HFFc6 (cell line): ENCODE results near the gene FTH1. TPM values are rescaled to one million over a fixed set of nuclear protein-coding genes. Genes with fewer than 3 reads are reported as not detected.

Source experiments
- DNase-seq: peaks from one replicate; pipeline ENCODE4 v3.0.0-alpha.2; 2018
- H3K27ac Mint-ChIP-seq: 2 replicates; pipeline ENCODE4 v1.8.0; 2020; ENCODE audit warnings: mild to moderate bottlenecking, mixed read lengths
- H3K27me3 Mint-ChIP-seq: 2 replicates; pipeline ENCODE4 v1.8.0; 2021; ENCODE audit warnings: mild to moderate bottlenecking, moderate library complexity, mixed read lengths; ENCODE audit not compliant: insufficient read depth
- H3K36me3 Mint-ChIP-seq: 2 replicates; pipeline ENCODE4 v1.8.0; 2021; ENCODE audit warnings: low read depth, mixed read lengths
- H3K4me1 Mint-ChIP-seq: 2 replicates; pipeline ENCODE4 v1.8.0; 2020; ENCODE audit warnings: low read depth, mixed read lengths
- H3K4me3 Mint-ChIP-seq: 2 replicates; pipeline ENCODE4 v1.8.0; 2020; ENCODE audit warnings: mild to moderate bottlenecking, moderate library complexity, mixed read lengths
- H3K9me3 Mint-ChIP-seq: 2 replicates; pipeline ENCODE4 v1.8.0; 2020; ENCODE audit warnings: mild to moderate bottlenecking, mixed read lengths
- CTCF ChIP-seq: fragments of 200-600 bp; sonication (generic); IDR thresholded peaks from 2 replicates; pipeline ENCODE4 v1.5.0; 2021; ENCODE audit warnings: antibody characterized with exemption, mild to moderate bottlenecking
- total RNA-seq, 6 experiments: library from RNA; stranded (reverse); fragmentation: NEBNext Ultra II Directional; extraction: Animal tissue kit (Norgen Biotek cat#: 25700); gene quantifications; 2 replicates in 1 of 6; 3 replicates in 5 of 6; pipeline ENCODE4 v1.2.3, GENCODE V29; 2021

FTH1 gene
- total RNA-seq, 6 experiments from 2014 or later, result 2,192 to 2,832 (median 2,637) TPM

- H3K36me3 Mint-ChIP-seq, result no peaks in the 10 kb centered on the region
- H3K27me3 Mint-ChIP-seq, result peaks cover 2% of the 10 kb centered on the region; the same call in 1 of the 2 replicates
- peak overlapping the region; percentile 97 for H3K27ac Mint-ChIP-seq
- no peaks in the 10 kb centered on the region for H3K9me3 Mint-ChIP-seq
- peak overlapping the region; percentile 37 for H3K4me3 Mint-ChIP-seq
- no peak for TF ChIP-seq CTCF
- DNase-seq, result peak; percentile 75
- peaks cover 66% of the 10 kb centered on the region for H3K4me1 Mint-ChIP-seq
These were observed 5.4 kb upstream of the FTH1 start for GRCh38 chr11:61972672-61973475.

- peaks cover 66% of the 10 kb centered on the region for H3K4me1 Mint-ChIP-seq
- H3K4me3 Mint-ChIP-seq, result peak overlapping the region; percentile 72
- H3K27me3 Mint-ChIP-seq, result peaks cover 2% of the 10 kb centered on the region; the same call in 1 of the 2 replicates
- H3K9me3 Mint-ChIP-seq, result no peaks in the 10 kb centered on the region
- no peak for DNase-seq
- no peaks in the 10 kb centered on the region for H3K36me3 Mint-ChIP-seq
- TF ChIP-seq CTCF, result no peak
- H3K27ac Mint-ChIP-seq, result peak overlapping the region; percentile 97
These were observed 4.8 kb upstream of the FTH1 start for GRCh38 chr11:61972112-61972671.

- Mint-ChIP-seq H3K27me3 (peaks cover 3% of the 10 kb centered on the region), H3K4me1 (peaks cover 66% of the 10 kb centered on the region), H3K4me3 (peak overlapping the region; percentile 72), H3K27ac (peak overlapping the region; percentile 97), H3K9me3 (no peaks in the 10 kb centered on the region), H3K36me3 (peaks cover 3% of the 10 kb centered on the region)
- peak; percentile 99 for DNase-seq
- TF ChIP-seq CTCF, result 0 out of 2 replicates have a peak, but pooled peaks have one; percentile 6
These were observed 4.0 kb upstream of the FTH1 start for GRCh38 chr11:61971248-61972111.

- peaks cover 68% of the 10 kb centered on the region for H3K4me1 Mint-ChIP-seq
- no peaks in the 10 kb centered on the region for H3K9me3 Mint-ChIP-seq
These were observed 2.6 kb upstream of the FTH1 start for GRCh38 chr11:61969838-61970662.

More at GRCh38 chr11:61969838-61970662, 2.6 kb upstream of the FTH1 start:
- Mint-ChIP-seq H3K27ac (peak overlapping the region; percentile 97), H3K36me3 (peaks cover 16% of the 10 kb centered on the region), H3K4me3 (peak overlapping the region; percentile 38), H3K27me3 (peaks cover 6% of the 10 kb centered on the region)
- TF ChIP-seq CTCF, result no peak
- peak; percentile 85 for DNase-seq
